ENCODE data around the gene SMIM44.

The SMIM44 gene

GRCh38 chr19:3477506-3477905, 5.7 kb downstream of the SMIM44 start:
- no peak for DNase-seq (ENCODE audit: low read depth in 2 of 2)

GRCh38 chr19:3476830-3477229, 6.4 kb downstream of the SMIM44 start:
- DNase-seq (ENCODE audit: low read depth in 2 of 2): no peak

GRCh38 chr19:3475449-3475848, 7.8 kb downstream of the SMIM44 start:
- no peak for DNase-seq (ENCODE audit: low read depth in 2 of 2)

- no peak for DNase-seq (ENCODE audit: low read depth in 2 of 2)
Observed at GRCh38 chr19:3474614-3475013, 8.6 kb downstream of the SMIM44 start.

GRCh38 chr19:3474010-3474409, 9.2 kb downstream of the SMIM44 start:
- no peak for DNase-seq (ENCODE audit: low read depth in 2 of 2)

GRCh38 chr19:3471954-3472655, 11.1 kb downstream of the SMIM44 start:
- DNase-seq (ENCODE audit: low read depth in 2 of 2): no peak

- no peak for DNase-seq (ENCODE audit: low read depth in 2 of 2)
Observed at GRCh38 chr19:3470500-3471128, 12.6 kb downstream of the SMIM44 start.

GRCh38 chr19:3469638-3470499, 13.4 kb downstream of the SMIM44 start:
- DNase-seq (ENCODE audit: low read depth in 2 of 2): no peak

GRCh38 chr19:3468211-3468610, 15.0 kb downstream of the SMIM44 start:
- no peak for DNase-seq (ENCODE audit: low read depth in 2 of 2)

- no peak for DNase-seq (ENCODE audit: low read depth in 2 of 2)
Observed at GRCh38 chr19:3467437-3468198, 15.6 kb downstream of the SMIM44 start.

GRCh38 chr19:3466635-3467034, 16.6 kb downstream of the SMIM44 start:
- DNase-seq (ENCODE audit: low read depth in 2 of 2): no peak

- DNase-seq (ENCODE audit: low read depth in 2 of 2): no peak
Observed at GRCh38 chr19:3465552-3465951, 17.7 kb downstream of the SMIM44 start.

- no peak for DNase-seq (ENCODE audit: low read depth in 2 of 2)
Observed at GRCh38 chr19:3464587-3465235, 18.5 kb downstream of the SMIM44 start.

GRCh38 chr19:3463714-3464586, 19.3 kb downstream of the SMIM44 start:
- DNase-seq (ENCODE audit: low read depth in 2 of 2): no peak

GRCh38 chr19:3462991-3463713, 20.1 kb downstream of the SMIM44 start:
- no peak for DNase-seq (ENCODE audit: low read depth in 2 of 2)

GRCh38 chr19:3459965-3460582, 23.2 kb downstream of the SMIM44 start:
- no peak for DNase-seq (ENCODE audit: low read depth in 2 of 2)

- peak; percentile 41 to 42 for DNase-seq (ENCODE audit: low read depth in 2 of 2)
Observed at GRCh38 chr19:3459089-3459881, 24.0 kb downstream of the SMIM44 start.

Measured in fibroblast of skin of left quadriceps (primary cell).